Endodermal cell (in vitro differentiated cells): ENCODE measurements around the gene DENND4C. TPM values are rescaled to one million over a fixed set of nuclear protein-coding genes. Genes with fewer than 3 reads are reported as not detected.
"Not testable (repeated sequence)": the region's sequence is repeated elsewhere in the genome, so short reads cannot be mapped to it uniquely, and the experiment has no call there.

Source experiments
- DNase-seq: peaks from one replicate; pipeline ENCODE4 v3.0.0-alpha.2; 2017
- H3K27ac ChIP-seq: 2 replicates; pipeline ENCODE4 v1.5.1; 2013; ENCODE audit warnings: mild to moderate bottlenecking, low read depth, low read length, moderate library complexity
- H3K27me3 ChIP-seq: 2 replicates; pipeline ENCODE4 v1.6.1; 2013; ENCODE audit warnings: mild to moderate bottlenecking, low read length, moderate library complexity; ENCODE audit not compliant: insufficient read depth, control insufficient read depth, poor library complexity, severe bottlenecking
- H3K36me3 ChIP-seq: 2 replicates; pipeline ENCODE4 v1.7.0; 2013; ENCODE audit warnings: mild to moderate bottlenecking, low read length, moderate library complexity; ENCODE audit not compliant: control insufficient read depth, insufficient read depth
- H3K4me1 ChIP-seq: one replicate; pipeline ENCODE4 v1.7.0; 2013; ENCODE audit warnings: low read length; ENCODE audit not compliant: control insufficient read depth, insufficient read depth
- H3K4me3 ChIP-seq: 2 replicates; pipeline ENCODE4 v1.5.1; 2013; ENCODE audit warnings: mild to moderate bottlenecking, low read length, moderate library complexity
- H3K9ac ChIP-seq: 2 replicates; pipeline ENCODE4 v1.6.1; 2013; ENCODE audit warnings: mild to moderate bottlenecking, low read length, moderate library complexity; ENCODE audit not compliant: poor library complexity, severe bottlenecking; ENCODE audit errors: extremely low read depth
- H3K9me3 ChIP-seq: 2 replicates; pipeline ENCODE4 v1.6.1; 2013; ENCODE audit warnings: mild to moderate bottlenecking, low read length, moderate library complexity; ENCODE audit not compliant: control insufficient read depth
- H3K27ac Mint-ChIP-seq: 2 replicates; pipeline ENCODE4 v1.8.0; 2020; ENCODE audit warnings: mixed read lengths
- H3K27me3 Mint-ChIP-seq: 2 replicates; pipeline ENCODE4 v1.8.0; 2021; ENCODE audit warnings: mild to moderate bottlenecking, mixed read lengths; ENCODE audit not compliant: insufficient read depth
- H3K36me3 Mint-ChIP-seq: 2 replicates; pipeline ENCODE4 v1.8.0; 2020; ENCODE audit warnings: low read depth, mixed read lengths
- H3K4me1 Mint-ChIP-seq: 2 replicates; pipeline ENCODE4 v1.8.0; 2020; ENCODE audit warnings: mixed read lengths
- H3K4me3 Mint-ChIP-seq: 2 replicates; pipeline ENCODE4 v1.8.0; 2020; ENCODE audit warnings: mild to moderate bottlenecking, moderate library complexity, mixed read lengths
- H3K9me3 Mint-ChIP-seq: 2 replicates; pipeline ENCODE4 v1.8.0; 2020; ENCODE audit warnings: mild to moderate bottlenecking, mixed read lengths
- WGBS, 2 experiments: methylation state at CpG; one replicate each; pipeline versions ENCODE4 v1.1.5 to v1.1.7; 2013; ENCODE audit warnings: missing lambda C conversion rate in 2 of 2, mixed read lengths in 1 of 2; ENCODE audit not compliant: insufficient coverage in 1 of 2, insufficient read length in 1 of 2; 5-methylcytosine and 5-hydroxymethylcytosine counted together
- total RNA-seq, 2 donors: library from RNA; stranded (reverse); fragmentation: NEBNext Ultra II Directional in 1 of 2; extraction: Animal tissue kit (Norgen Biotek cat#: 25700) in 1 of 2; gene quantifications; 2 replicates in 1 of 2; 3 replicates in 1 of 2; pipeline ENCODE4 v1.2.1, GENCODE V29; 2021
- TF ChIP-seq, protein P1 (sequence below): fragments of 200-600 bp; sonication (generic); conservative IDR thresholded peaks from 2 replicates; pipeline ENCODE4 v1.5.0; 2021; ENCODE audit warnings: antibody characterized with exemption, mild to moderate bottlenecking

The DENND4C gene
- total RNA-seq, 2 donors from 2014 or later = 25.4 to 27.2 TPM

DNA sequence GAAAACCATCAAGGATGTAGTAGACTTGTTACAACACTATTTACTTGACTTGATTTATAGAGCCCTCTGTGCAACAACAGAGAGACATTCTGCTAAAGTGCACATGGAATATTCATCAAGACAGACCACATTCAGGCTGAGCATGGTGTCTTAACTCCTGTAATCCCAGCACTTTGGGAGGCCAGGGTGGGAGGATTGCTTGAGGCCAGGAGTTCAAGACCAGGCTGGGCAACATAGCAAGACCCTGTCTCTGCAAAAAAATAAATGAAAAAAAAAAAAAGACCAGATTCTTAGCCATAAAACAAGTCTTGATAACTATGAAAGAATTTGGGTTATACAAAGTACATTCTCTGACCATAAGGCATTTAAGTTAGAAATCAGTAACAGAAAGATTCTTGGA, 25.3 kb downstream of the DENND4C start:
- Histone ChIP-seq H3K27ac (no peak overlapping the region), H3K4me1 (peaks cover 3% of the 10 kb centered on the region), H3K27me3 (no peaks in the 10 kb centered on the region), H3K9ac (no peak overlapping the region), H3K4me3 (no peak overlapping the region), H3K9me3 (no peaks in the 10 kb centered on the region), H3K36me3 (no peaks in the 10 kb centered on the region)
- TF ChIP-seq, protein P1, sequence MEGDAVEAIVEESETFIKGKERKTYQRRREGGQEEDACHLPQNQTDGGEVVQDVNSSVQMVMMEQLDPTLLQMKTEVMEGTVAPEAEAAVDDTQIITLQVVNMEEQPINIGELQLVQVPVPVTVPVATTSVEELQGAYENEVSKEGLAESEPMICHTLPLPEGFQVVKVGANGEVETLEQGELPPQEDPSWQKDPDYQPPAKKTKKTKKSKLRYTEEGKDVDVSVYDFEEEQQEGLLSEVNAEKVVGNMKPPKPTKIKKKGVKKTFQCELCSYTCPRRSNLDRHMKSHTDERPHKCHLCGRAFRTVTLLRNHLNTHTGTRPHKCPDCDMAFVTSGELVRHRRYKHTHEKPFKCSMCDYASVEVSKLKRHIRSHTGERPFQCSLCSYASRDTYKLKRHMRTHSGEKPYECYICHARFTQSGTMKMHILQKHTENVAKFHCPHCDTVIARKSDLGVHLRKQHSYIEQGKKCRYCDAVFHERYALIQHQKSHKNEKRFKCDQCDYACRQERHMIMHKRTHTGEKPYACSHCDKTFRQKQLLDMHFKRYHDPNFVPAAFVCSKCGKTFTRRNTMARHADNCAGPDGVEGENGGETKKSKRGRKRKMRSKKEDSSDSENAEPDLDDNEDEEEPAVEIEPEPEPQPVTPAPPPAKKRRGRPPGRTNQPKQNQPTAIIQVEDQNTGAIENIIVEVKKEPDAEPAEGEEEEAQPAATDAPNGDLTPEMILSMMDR = no peak
- no peak overlapping the region for H3K4me3 Mint-ChIP-seq
- peaks cover 12% of the 10 kb centered on the region for H3K4me1 Mint-ChIP-seq
- no peaks in the 10 kb centered on the region for H3K27me3 Mint-ChIP-seq
- DNase-seq = no peak
- peaks cover 3% of the 10 kb centered on the region for H3K36me3 Mint-ChIP-seq
- H3K9me3 Mint-ChIP-seq = no peaks in the 10 kb centered on the region
- H3K27ac Mint-ChIP-seq = no peak overlapping the region

DNA sequence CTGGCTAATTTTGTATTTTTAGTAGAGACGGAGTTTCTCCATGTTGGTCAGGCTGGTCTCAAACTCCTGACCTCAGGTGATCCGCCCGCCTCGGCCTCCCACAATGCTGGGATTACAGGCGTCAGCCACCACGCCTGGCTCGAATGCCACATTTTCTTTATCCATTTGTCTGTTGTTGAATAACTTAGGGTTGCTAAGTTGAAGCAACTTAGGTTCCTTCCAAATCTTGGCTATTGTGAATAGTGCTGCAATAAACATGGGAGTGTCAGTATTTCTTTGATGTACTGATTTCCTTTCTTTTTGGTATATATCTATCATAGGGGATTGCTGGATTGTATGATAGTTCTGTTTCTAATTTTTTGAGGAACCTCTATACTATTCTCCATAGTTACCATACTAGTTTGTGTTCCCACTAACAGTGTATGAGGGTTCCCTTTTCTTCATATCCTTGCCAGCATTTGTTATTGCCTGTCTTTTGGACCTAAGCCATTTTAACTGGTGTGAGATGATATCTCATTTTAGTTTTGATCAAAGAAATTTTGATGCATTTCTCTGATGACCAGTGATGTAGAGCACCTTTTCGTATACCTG, 29.3 kb downstream of the DENND4C start:
- not testable (repeated sequence) for H3K9ac ChIP-seq, H3K36me3 ChIP-seq, H3K27me3 ChIP-seq, H3K4me3 Mint-ChIP-seq, H3K4me1 ChIP-seq, H3K27me3 Mint-ChIP-seq, H3K27ac Mint-ChIP-seq, DNase-seq, H3K9me3 ChIP-seq, H3K9me3 Mint-ChIP-seq, H3K4me3 ChIP-seq, H3K27ac ChIP-seq, H3K36me3 Mint-ChIP-seq, H3K4me1 Mint-ChIP-seq
- WGBS, 2 experiments = 83 to 97% methylated on average over 2 to 8 of the region's 8 CpGs

GRCh38 chr9:19265602-19266001, 35.1 kb downstream of the DENND4C start:
- H3K36me3 Mint-ChIP-seq = peaks cover 15% of the 10 kb centered on the region
- not testable (repeated sequence) for H3K27me3 Mint-ChIP-seq, H3K4me1 Mint-ChIP-seq, H3K27ac Mint-ChIP-seq, DNase-seq, H3K4me3 ChIP-seq, H3K9me3 ChIP-seq, H3K36me3 ChIP-seq, H3K9ac ChIP-seq, H3K4me3 Mint-ChIP-seq, H3K27me3 ChIP-seq, H3K27ac ChIP-seq, H3K4me1 ChIP-seq, H3K9me3 Mint-ChIP-seq
- WGBS, 2 experiments = 88 to 97% methylated on average over 3 to 4 of the region's 4 CpGs

DNA sequence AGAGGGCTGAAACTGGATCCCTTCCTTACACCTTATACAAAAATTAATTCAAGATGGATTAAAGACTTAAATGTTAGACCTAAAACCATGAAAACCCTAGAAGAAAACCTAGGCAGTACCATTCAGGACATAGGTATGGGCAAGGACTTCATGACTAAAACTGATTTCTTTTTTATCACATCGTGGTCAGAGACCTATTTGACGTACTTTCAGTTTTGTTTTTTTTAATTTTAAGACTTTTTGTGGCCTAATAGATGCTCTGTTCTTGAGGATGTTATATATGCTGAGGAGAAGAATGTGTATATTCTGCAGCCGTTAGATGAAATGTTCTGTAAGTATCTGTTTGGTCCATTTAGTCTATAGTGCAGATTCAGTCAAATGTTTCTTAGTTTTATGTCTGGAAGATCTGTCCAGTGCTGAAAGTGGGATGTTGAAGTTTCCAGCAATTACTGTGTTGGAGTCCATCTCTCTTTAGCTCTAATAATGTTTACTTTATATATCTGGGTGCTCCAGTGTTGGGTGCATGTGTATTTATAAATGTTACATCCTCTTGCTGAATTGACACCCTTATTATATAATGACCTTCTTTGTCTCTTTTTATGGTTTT, 36.4 kb downstream of the DENND4C start:
- H3K9me3 Mint-ChIP-seq = peaks cover 13% of the 10 kb centered on the region
- H3K4me3 ChIP-seq, DNase-seq, H3K4me3 Mint-ChIP-seq, H3K27me3 Mint-ChIP-seq, H3K4me1 ChIP-seq, H3K27me3 ChIP-seq, H3K36me3 ChIP-seq, H3K27ac ChIP-seq, H3K4me1 Mint-ChIP-seq, H3K27ac Mint-ChIP-seq, H3K9ac ChIP-seq: not testable (repeated sequence)
- peaks cover 15% of the 10 kb centered on the region for H3K9me3 ChIP-seq
- WGBS, 2 experiments = 95% methylated on average over 3 of the region's 3 CpGs
- peaks cover 17% of the 10 kb centered on the region for H3K36me3 Mint-ChIP-seq
